Measurements from ENCODE around the gene HHEX. TPM values are rescaled to one million over a fixed set of nuclear protein-coding genes. Genes with fewer than 3 reads are reported as not detected.

Gene HHEX
- total and polyA plus RNA-seq, 10 of the 15 experiments (the other 5 are each of a cell fraction or from before 2014, with no cell fraction given) = 3.9 to 32.8 (median 16.4) TPM

DNA sequence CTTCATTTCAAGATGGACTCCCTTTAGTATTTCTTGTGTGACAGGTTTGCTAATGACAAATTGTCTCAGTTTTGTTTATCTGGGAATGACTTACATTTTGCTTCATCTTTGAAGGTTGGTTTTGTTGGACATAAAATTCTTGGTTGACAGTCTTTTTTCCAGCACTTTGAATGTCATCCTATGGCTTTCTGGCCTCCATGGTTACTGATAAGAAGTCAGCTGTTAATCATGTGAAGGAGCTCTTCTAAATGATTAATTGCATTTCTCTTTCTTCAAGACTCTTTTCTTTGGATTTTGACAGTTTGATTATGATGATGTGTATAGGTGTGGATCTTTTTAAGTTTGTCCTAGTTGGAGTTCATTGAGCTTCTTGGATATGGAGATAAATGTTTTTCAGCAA, 26.9 kb upstream of the HHEX start (continued):
- no peak for TF ChIP-seq SPI1 (IDR thresholded peaks at IDR 0.05; ENCODE audit: borderline replicate concordance, insufficient read depth, low read depth, low read length)
- TF ChIP-seq, protein P1, sequence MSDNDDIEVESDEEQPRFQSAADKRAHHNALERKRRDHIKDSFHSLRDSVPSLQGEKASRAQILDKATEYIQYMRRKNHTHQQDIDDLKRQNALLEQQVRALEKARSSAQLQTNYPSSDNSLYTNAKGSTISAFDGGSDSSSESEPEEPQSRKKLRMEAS (IDR thresholded peaks at IDR 0.05; ENCODE audit: low read depth, low read length) = no peak

DNA sequence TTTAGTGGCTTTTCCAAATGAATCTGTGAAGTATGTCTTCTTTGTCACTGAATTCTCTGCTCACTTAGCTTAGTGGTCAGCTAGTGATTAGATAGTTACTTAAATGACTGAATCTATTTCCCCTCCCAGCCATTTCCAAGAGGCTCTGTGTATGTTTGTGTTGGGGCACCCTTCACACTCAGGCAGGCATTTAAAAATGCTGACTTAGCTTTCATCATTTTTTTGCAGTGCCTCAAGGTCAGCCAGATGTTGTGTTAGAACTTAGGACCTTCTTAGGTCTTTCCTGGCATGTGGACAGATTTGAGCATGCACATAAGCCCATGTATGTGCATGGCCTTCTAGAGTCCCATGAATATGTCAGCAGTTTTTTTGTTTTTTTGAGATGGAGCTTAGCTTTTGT, 25.4 kb upstream of the HHEX start:
- BruUV-seq (replicated peaks) = no TSS peak
- in situ Hi-C loops (cut with MboI) = no loop called here
- TF ChIP-seq SMARCA5 (IDR thresholded peaks at IDR 0.05) = no peak
- no peak for TF ChIP-seq NRF1 (conservative IDR thresholded peaks at IDR 0.05; ENCODE audit: low read depth, low read length)
- TF ChIP-seq SMAD1 (IDR thresholded peaks at IDR 0.05; ENCODE audit: low read depth, partially characterized antibody) = no peak
- no peak for TF ChIP-seq SUZ12 (IDR thresholded peaks at IDR 0.05; ENCODE audit: unreplicated experiment)
- no peak for TF ChIP-seq YY1 (IDR thresholded peaks at IDR 0.05; ENCODE audit: low read depth, low read length)
- TF ChIP-seq CREB1 (IDR thresholded peaks at IDR 0.05; ENCODE audit: low read depth) = no peak
- TF ChIP-seq CHD4 (IDR thresholded peaks at IDR 0.05) = no peak
- TF ChIP-seq, protein P2, sequence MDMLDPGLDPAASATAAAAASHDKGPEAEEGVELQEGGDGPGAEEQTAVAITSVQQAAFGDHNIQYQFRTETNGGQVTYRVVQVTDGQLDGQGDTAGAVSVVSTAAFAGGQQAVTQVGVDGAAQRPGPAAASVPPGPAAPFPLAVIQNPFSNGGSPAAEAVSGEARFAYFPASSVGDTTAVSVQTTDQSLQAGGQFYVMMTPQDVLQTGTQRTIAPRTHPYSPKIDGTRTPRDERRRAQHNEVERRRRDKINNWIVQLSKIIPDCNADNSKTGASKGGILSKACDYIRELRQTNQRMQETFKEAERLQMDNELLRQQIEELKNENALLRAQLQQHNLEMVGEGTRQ (IDR thresholded peaks at IDR 0.05; ENCODE audit: borderline replicate concordance, low read depth, low read length) = no peak
- TF ChIP-seq, protein P3, sequence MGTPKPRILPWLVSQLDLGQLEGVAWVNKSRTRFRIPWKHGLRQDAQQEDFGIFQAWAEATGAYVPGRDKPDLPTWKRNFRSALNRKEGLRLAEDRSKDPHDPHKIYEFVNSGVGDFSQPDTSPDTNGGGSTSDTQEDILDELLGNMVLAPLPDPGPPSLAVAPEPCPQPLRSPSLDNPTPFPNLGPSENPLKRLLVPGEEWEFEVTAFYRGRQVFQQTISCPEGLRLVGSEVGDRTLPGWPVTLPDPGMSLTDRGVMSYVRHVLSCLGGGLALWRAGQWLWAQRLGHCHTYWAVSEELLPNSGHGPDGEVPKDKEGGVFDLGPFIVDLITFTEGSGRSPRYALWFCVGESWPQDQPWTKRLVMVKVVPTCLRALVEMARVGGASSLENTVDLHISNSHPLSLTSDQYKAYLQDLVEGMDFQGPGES (IDR thresholded peaks at IDR 0.05) = no peak
- TF ChIP-seq IKZF2 (IDR thresholded peaks at IDR 0.05) = no peak
- no peak for TF ChIP-seq EGR1 (IDR thresholded peaks at IDR 0.05; ENCODE audit: borderline replicate concordance in 1 of 2, low read depth in 2 of 2, low read length in 2 of 2)
- TF ChIP-seq, protein P4, sequence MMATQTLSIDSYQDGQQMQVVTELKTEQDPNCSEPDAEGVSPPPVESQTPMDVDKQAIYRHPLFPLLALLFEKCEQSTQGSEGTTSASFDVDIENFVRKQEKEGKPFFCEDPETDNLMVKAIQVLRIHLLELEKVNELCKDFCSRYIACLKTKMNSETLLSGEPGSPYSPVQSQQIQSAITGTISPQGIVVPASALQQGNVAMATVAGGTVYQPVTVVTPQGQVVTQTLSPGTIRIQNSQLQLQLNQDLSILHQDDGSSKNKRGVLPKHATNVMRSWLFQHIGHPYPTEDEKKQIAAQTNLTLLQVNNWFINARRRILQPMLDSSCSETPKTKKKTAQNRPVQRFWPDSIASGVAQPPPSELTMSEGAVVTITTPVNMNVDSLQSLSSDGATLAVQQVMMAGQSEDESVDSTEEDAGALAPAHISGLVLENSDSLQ (IDR thresholded peaks at IDR 0.05) = no peak
- TF ChIP-seq GABPA (IDR thresholded peaks at IDR 0.05; ENCODE audit: low read depth) = no peak
- no peak for TF ChIP-seq HCFC1 (IDR thresholded peaks at IDR 0.05; ENCODE audit: low read length)
- TF ChIP-seq, protein P5, sequence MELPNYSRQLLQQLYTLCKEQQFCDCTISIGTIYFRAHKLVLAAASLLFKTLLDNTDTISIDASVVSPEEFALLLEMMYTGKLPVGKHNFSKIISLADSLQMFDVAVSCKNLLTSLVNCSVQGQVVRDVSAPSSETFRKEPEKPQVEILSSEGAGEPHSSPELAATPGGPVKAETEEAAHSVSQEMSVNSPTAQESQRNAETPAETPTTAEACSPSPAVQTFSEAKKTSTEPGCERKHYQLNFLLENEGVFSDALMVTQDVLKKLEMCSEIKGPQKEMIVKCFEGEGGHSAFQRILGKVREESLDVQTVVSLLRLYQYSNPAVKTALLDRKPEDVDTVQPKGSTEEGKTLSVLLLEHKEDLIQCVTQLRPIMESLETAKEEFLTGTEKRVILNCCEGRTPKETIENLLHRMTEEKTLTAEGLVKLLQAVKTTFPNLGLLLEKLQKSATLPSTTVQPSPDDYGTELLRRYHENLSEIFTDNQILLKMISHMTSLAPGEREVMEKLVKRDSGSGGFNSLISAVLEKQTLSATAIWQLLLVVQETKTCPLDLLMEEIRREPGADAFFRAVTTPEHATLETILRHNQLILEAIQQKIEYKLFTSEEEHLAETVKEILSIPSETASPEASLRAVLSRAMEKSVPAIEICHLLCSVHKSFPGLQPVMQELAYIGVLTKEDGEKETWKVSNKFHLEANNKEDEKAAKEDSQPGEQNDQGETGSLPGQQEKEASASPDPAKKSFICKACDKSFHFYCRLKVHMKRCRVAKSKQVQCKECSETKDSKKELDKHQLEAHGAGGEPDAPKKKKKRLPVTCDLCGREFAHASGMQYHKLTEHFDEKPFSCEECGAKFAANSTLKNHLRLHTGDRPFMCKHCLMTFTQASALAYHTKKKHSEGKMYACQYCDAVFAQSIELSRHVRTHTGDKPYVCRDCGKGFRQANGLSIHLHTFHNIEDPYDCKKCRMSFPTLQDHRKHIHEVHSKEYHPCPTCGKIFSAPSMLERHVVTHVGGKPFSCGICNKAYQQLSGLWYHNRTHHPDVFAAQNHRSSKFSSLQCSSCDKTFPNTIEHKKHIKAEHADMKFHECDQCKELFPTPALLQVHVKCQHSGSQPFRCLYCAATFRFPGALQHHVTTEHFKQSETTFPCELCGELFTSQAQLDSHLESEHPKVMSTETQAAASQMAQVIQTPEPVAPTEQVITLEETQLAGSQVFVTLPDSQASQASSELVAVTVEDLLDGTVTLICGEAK (IDR thresholded peaks at IDR 0.05; ENCODE audit: borderline replicate concordance) = no peak

More for the DNA sequence above, 25.4 kb upstream of the HHEX start:
- ChIA-PET RAD21 (ENCODE audit: unreplicated experiment) (interaction anchor here (0.6 kb wide), 1 partner anchor 8 kb away, joined by 3 read pairs; no protein-coding TSS in a partner anchor), SMC1A (ENCODE audit: uncharacterized antibody, unreplicated experiment) (interaction anchor here (0.6 to 1.1 kb wide), 2 partner anchors 43 to 129 kb away, joined by 3 to 5 read pairs; no protein-coding TSS in a partner anchor), CTCF (interaction anchor here (1.5 kb wide), 1 partner anchor 215 kb away, joined by 3 read pairs; no protein-coding TSS in a partner anchor), POLR2A (no interaction called here)
- Histone ChIP-seq H3K36me3 (ENCODE audit: control insufficient read depth in 2 of 2, insufficient read depth in 2 of 2, low read length in 1 of 2) (no peaks in the 10 kb centered on the region), H3K27me3 (replicated peaks in 1 of 2; ENCODE audit: control insufficient read depth in 2 of 2, insufficient read depth in 2 of 2, low read length in 1 of 2) (no peaks in the 10 kb centered on the region), H3K9me3 (replicated peaks; ENCODE audit: control insufficient read depth, insufficient read depth, low read length) (peaks cover 3% of the 10 kb centered on the region; the same call in 2 of the 3 replicates), H3K4me3 (no peak overlapping the region), H3K4me1 (ENCODE audit: control insufficient read depth, insufficient read depth, low read length) (no peaks in the 10 kb centered on the region), H2AFZ (ENCODE audit: control insufficient read depth, low read depth, low read length) (no peak overlapping the region), H3K27ac (ENCODE audit: control insufficient read depth, insufficient read depth) (no peak overlapping the region), H3K9ac (ENCODE audit: control insufficient read depth, insufficient read depth, low read length) (no peak overlapping the region), H4K20me1 (ENCODE audit: control insufficient read depth, insufficient read depth) (no peaks in the 10 kb centered on the region), H3K4me2 (ENCODE audit: control insufficient read depth, insufficient read depth) (no peak overlapping the region), H3K79me2 (ENCODE audit: control insufficient read depth, insufficient read depth, low read length) (no peaks in the 10 kb centered on the region)
- intact Hi-C loops (cut with micrococcal nuclease; ENCODE audit: unreplicated experiment) = no loop called here
- no peak for DNase-seq (ENCODE audit: low read depth, low spot score)
- no peak for FAIRE-seq
- no peak for ATAC-seq
